OCI-LY7 (cell line): ENCODE measurements around the gene RASSF4. TPM values are rescaled to one million over a fixed set of nuclear protein-coding genes. Genes with fewer than 3 reads are reported as not detected.

ENCODE experiments used
- BruUV-seq: library from RNA; stranded (reverse); fragments of 400-500 nt; replicated peaks from 2 replicates; lab custom pipeline; 2021; lab: Mats Ljungman, UMichigan
- CTCF ChIA-PET: fragments of 300-600 bp; sonication (Branson Sonifier 250); formaldehyde crosslinking; loops from one replicate; lab custom pipeline; 2022; ENCODE audit warnings: antibody characterized with exemption; ENCODE audit not compliant: unreplicated experiment; lab: Charles Lee
- POLR2A ChIA-PET: fragments of 300-600 bp; sonication (Branson Sonifier 250); formaldehyde crosslinking; loops from one replicate; lab custom pipeline; 2022; ENCODE audit warnings: antibody characterized with exemption; lab: Charles Lee
- DNase-seq: peaks from one replicate; pipeline ENCODE4 v3.0.0-alpha.2; 2015; ENCODE audit warnings: low spot score
- H2AFZ ChIP-seq: fragments of 200-600 bp; sonication (generic), shearing (Covaris generic); 2 replicates; pipeline ENCODE4 v1.6.1; 2014; ENCODE audit warnings: mild to moderate bottlenecking, antibody characterized with exemption, low read length, moderate library complexity
- H3K27ac ChIP-seq: fragments of 200-600 bp; sonication (generic); 2 replicates; pipeline ENCODE4 v1.5.1; 2014; ENCODE audit warnings: mixed run types, low read depth, mild to moderate bottlenecking, moderate library complexity, low read length, inconsistent platforms; ENCODE audit not compliant: poor library complexity, severe bottlenecking
- H3K36me3 ChIP-seq: fragments of 200-600 bp; sonication (generic); 2 replicates; pipeline ENCODE4 v1.6.1; 2014; ENCODE audit warnings: mild to moderate bottlenecking, antibody characterized with exemption, low read length, moderate library complexity, mixed read lengths; ENCODE audit not compliant: insufficient read depth
- H3K4me1 ChIP-seq: fragments of 200-600 bp; sonication (generic); 2 replicates; pipeline ENCODE4 v1.5.1; 2014; ENCODE audit warnings: mild to moderate bottlenecking, low read length; ENCODE audit not compliant: insufficient read depth, poor library complexity, severe bottlenecking
- H3K4me2 ChIP-seq: fragments of 200-600 bp; sonication (generic); 2 replicates; pipeline ENCODE4 v1.6.1; 2014; ENCODE audit warnings: mild to moderate bottlenecking, low read length
- H3K4me3 ChIP-seq: fragments of 200-600 bp; sonication (generic); 2 replicates; pipeline ENCODE4 v1.5.1; 2014; ENCODE audit warnings: mild to moderate bottlenecking, low read depth, low read length; ENCODE audit not compliant: poor library complexity, severe bottlenecking
- H3K79me2 ChIP-seq: fragments of 200-600 bp; sonication (generic); 2 replicates; pipeline ENCODE4 v1.6.1; 2016; ENCODE audit warnings: low read depth, mild to moderate bottlenecking, low read length, moderate library complexity, mixed read lengths; ENCODE audit not compliant: insufficient read depth
- H3K9me2 ChIP-seq: fragments of 200-600 bp; sonication (generic); 2 replicates; pipeline ENCODE4 v1.6.1; 2016; ENCODE audit warnings: mild to moderate bottlenecking, low read length, mixed read lengths; ENCODE audit not compliant: insufficient read depth
- H3K9me3 ChIP-seq: fragments of 200-600 bp; sonication (generic); 2 replicates; pipeline ENCODE4 v1.6.1; 2014; ENCODE audit warnings: mild to moderate bottlenecking, mixed run types, low read length, mixed read lengths
- H4K20me1 ChIP-seq: fragments of 200-600 bp; sonication (generic); 2 replicates; pipeline ENCODE4 v1.6.1; 2014; ENCODE audit warnings: mild to moderate bottlenecking, antibody characterized with exemption, low read length, moderate library complexity, mixed read lengths; ENCODE audit not compliant: insufficient read depth
- EZH2phosphoT487 ChIP-seq: fragments of 200-600 bp; sonication (generic); IDR thresholded peaks from 2 replicates; pipeline ENCODE4 v1.6.1; 2018; ENCODE audit warnings: low read depth, borderline replicate concordance, mild to moderate bottlenecking, mixed run types, antibody characterized with exemption, low read length, moderate library complexity, mixed read lengths
- intact Hi-C: fragments of 100-400 bp; cut with micrococcal nuclease; formaldehyde crosslinking; loops from one replicate; pipeline ENCODE4 v1.10.0; 2022; ENCODE audit not compliant: unreplicated experiment
- total RNA-seq, 2 experiments: library from RNA; depleted of rRNA in 1 of 2; stranded (reverse); fragments of >200 nt in 1 of 2; shearing (Covaris generic) in 1 of 2; gene quantifications; 2 replicates each; pipeline ENCODE4 v1.2.3, GENCODE V29; 2014 to 2022
- TF ChIP-seq, protein P1 (sequence below): fragments of 200-600 bp; sonication (generic); conservative IDR thresholded peaks from 2 replicates; pipeline ENCODE4 v1.5.1; 2014; ENCODE audit warnings: mild to moderate bottlenecking, antibody characterized with exemption, low read length, moderate library complexity, mixed read lengths

The RASSF4 gene
- total RNA-seq, 2 experiments from 2014 or later, result 2.6 to 5.3 TPM

DNA sequence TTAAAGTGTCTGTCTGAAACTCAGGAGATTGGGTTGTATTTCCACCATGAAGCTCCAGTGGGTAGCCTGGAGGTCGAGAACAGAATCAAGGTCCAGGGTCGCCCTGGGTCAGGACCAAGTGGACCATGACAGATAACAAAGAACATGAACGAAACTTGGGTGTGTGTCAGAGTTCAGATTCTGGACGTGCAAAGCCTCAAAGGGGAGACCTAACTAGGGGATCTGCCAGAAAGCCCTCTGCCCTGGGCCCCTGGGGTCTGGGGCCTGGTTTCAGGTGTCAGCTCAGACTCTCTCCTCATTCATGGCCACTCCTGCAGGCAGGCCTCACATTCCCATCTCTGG is 1.6 kb downstream of the RASSF4 start:
- TF ChIP-seq, protein P1, sequence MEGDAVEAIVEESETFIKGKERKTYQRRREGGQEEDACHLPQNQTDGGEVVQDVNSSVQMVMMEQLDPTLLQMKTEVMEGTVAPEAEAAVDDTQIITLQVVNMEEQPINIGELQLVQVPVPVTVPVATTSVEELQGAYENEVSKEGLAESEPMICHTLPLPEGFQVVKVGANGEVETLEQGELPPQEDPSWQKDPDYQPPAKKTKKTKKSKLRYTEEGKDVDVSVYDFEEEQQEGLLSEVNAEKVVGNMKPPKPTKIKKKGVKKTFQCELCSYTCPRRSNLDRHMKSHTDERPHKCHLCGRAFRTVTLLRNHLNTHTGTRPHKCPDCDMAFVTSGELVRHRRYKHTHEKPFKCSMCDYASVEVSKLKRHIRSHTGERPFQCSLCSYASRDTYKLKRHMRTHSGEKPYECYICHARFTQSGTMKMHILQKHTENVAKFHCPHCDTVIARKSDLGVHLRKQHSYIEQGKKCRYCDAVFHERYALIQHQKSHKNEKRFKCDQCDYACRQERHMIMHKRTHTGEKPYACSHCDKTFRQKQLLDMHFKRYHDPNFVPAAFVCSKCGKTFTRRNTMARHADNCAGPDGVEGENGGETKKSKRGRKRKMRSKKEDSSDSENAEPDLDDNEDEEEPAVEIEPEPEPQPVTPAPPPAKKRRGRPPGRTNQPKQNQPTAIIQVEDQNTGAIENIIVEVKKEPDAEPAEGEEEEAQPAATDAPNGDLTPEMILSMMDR, result no peak
- no peak for TF ChIP-seq EZH2phosphoT487
- ChIA-PET POLR2A (interaction anchor here (1.0 kb wide), 1 partner anchor 13 kb away, joined by 3 read pairs; no protein-coding TSS in a partner anchor), CTCF (no interaction called here)
- no peaks in the 10 kb centered on the region for H3K9me2 ChIP-seq
- H3K4me3 ChIP-seq, result peak overlapping the region; percentile 26
- DNase-seq, result no peak
- H3K79me2 ChIP-seq, result no peaks in the 10 kb centered on the region
- no peaks in the 10 kb centered on the region for H3K36me3 ChIP-seq
- H2AFZ ChIP-seq, result peak overlapping the region; percentile 66
- H3K9me3 ChIP-seq, result no peaks in the 10 kb centered on the region
- H3K4me1 ChIP-seq, result peaks cover 63% of the 10 kb centered on the region
- H3K27ac ChIP-seq, result peak overlapping the region; percentile 13
- H3K4me2 ChIP-seq, result peak overlapping the region; percentile 86
- no peaks in the 10 kb centered on the region for H4K20me1 ChIP-seq
- intact Hi-C loops, result no loop called here
- no TSS peak for BruUV-seq

DNA sequence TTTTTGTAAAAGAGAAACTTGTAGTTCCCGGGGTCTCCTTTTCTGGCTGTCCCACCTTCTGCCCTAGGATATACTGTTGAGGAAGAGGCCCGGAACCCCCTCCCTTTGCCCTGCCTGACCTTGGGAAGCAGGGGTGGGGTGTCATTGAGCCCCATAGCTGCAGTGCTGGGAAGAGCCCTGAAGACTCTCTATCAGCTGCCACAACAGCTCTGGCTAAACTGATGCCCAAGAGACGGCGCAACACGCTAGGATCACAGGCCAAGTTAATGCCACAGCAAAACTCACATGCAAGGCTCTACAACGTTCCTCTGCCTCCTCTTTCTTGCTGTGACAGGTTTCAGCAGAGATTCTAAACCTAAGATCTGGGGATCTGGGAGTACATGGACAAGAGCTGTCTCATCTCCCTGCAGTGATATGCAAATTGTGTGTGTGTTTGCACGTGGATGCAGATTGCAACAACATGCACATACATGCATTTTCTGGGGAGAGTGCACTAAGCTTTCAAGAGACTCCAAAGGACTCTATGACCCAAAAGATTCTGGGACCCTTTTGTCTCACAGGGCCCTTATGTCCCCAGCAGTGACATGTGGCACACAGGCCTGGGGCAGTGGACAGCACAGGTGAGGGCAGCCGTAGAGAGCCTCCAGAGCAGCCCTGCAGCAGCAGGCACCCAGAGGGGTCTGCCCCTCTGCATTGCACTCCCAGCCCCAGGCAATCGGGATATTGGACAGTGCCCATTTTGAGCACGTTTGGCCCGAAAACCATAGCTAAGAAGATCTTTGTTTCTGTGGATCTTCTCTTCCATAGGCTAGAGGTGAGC is 2.5 kb downstream of the RASSF4 start:
- Histone ChIP-seq H2AFZ (no peak overlapping the region), H3K79me2 (no peaks in the 10 kb centered on the region), H3K4me1 (peaks cover 72% of the 10 kb centered on the region), H3K4me3 (no peak overlapping the region), H3K9me3 (no peaks in the 10 kb centered on the region), H3K27ac (no peak overlapping the region), H3K36me3 (no peaks in the 10 kb centered on the region), H4K20me1 (no peaks in the 10 kb centered on the region), H3K4me2 (no peak overlapping the region), H3K9me2 (no peaks in the 10 kb centered on the region)
- intact Hi-C loops, result no loop called here
- POLR2A ChIA-PET, result interaction anchor here (0.7 kb wide), 2 partner anchors 8 to 10 kb away, joined by 3 read pairs; no protein-coding TSS in a partner anchor
- CTCF ChIA-PET, result interaction anchor here (0.5 kb wide), 1 partner anchor 390 kb away, joined by 3 read pairs; no protein-coding TSS in a partner anchor
- TF ChIP-seq EZH2phosphoT487, result no peak
- TF ChIP-seq, protein P1, result no peak
- BruUV-seq, result no TSS peak
- DNase-seq, result no peak
